Skeletal muscle satellite cell (primary cell): ENCODE results near the gene VWA3A.

Experiments
- H3K27me3 ChIP-seq: 2 replicates; pipeline ENCODE4 v1.7.0; 2013; ENCODE audit warnings: low read length; ENCODE audit not compliant: control insufficient read depth, insufficient read depth
- H3K36me3 ChIP-seq: 2 replicates; pipeline ENCODE4 v1.7.0; 2013; ENCODE audit warnings: mild to moderate bottlenecking, control low read depth, low read length; ENCODE audit not compliant: insufficient read depth
- H3K4me1 ChIP-seq: 2 replicates; pipeline ENCODE4 v1.7.0; 2013; ENCODE audit warnings: low read length; ENCODE audit not compliant: control insufficient read depth, insufficient read depth
- H3K4me2 ChIP-seq: 2 replicates; pipeline ENCODE4 v1.7.0; 2013; ENCODE audit warnings: mild to moderate bottlenecking, low read length
- H3K4me3 ChIP-seq: 2 replicates; pipeline ENCODE4 v1.7.0; 2013; ENCODE audit warnings: low read length
- H3K9ac ChIP-seq: 2 replicates; pipeline ENCODE4 v1.7.0; 2013; ENCODE audit warnings: mild to moderate bottlenecking, low read depth, low read length, moderate library complexity
- H3K9me3 ChIP-seq: replicated peaks from 2 replicates; pipeline ENCODE4 v1.7.0; 2013; ENCODE audit warnings: mild to moderate bottlenecking, control low read depth, low read length

VWA3A gene

GRCh38 chr16:22071331-22071910, 20.9 kb upstream of the VWA3A start:
- H3K9me3 ChIP-seq, result no peaks in the 10 kb centered on the region
- H3K4me3 ChIP-seq, result no peak overlapping the region
- no peak overlapping the region for H3K9ac ChIP-seq
- peaks cover 59% of the 10 kb centered on the region for H3K4me1 ChIP-seq
- peaks cover 13% of the 10 kb centered on the region for H3K36me3 ChIP-seq
- H3K27me3 ChIP-seq, result no peaks in the 10 kb centered on the region
- peak overlapping the region; percentile 68 for H3K4me2 ChIP-seq

- Histone ChIP-seq H3K4me2 (no peak overlapping the region), H3K9ac (no peak overlapping the region), H3K27me3 (no peaks in the 10 kb centered on the region), H3K9me3 (no peaks in the 10 kb centered on the region), H3K4me1 (peaks cover 63% of the 10 kb centered on the region), H3K36me3 (peaks cover 14% of the 10 kb centered on the region), H3K4me3 (no peak overlapping the region)
These were observed 19.0 kb upstream of the VWA3A start for GRCh38 chr16:22073350-22073749.

DNA sequence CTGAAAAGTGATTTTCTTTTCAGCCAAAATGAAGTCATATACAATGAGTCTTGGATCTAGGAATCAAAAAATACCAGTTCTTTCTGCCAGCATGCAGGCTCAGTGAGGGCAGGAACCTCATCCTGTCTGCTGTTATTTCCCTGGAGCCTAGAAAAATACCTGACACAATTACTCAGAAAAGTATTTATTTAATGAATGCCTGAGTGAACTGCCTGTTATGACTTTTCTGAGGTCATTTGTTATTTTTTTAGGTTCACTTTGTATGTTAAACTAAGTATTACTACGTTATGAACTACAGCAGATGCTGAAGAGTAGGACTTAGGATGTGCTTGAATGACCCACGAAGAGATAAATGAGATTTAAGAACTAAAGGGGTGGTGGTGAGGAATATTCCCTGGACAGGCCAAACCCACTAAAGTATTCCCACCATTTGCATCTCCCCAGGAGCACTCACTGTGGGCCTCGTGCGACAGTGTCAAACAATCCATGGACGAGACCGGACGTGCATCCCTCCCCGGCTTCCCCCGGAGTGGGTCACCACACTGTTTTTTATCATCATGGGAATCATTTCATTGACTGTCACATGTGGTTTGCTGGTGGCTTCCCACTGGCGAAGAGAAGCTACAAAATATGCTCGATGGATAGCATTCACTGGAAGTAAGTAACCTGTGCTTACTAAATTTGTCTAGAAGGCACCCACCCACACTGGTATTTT, 17.1 kb upstream of the VWA3A start:
- Histone ChIP-seq H3K4me1 (peaks cover 52% of the 10 kb centered on the region), H3K4me2 (peak overlapping the region; percentile 40), H3K9ac (peak overlapping the region; percentile 18), H3K9me3 (no peaks in the 10 kb centered on the region), H3K4me3 (no peak overlapping the region), H3K27me3 (no peaks in the 10 kb centered on the region), H3K36me3 (peaks cover 19% of the 10 kb centered on the region)

DNA sequence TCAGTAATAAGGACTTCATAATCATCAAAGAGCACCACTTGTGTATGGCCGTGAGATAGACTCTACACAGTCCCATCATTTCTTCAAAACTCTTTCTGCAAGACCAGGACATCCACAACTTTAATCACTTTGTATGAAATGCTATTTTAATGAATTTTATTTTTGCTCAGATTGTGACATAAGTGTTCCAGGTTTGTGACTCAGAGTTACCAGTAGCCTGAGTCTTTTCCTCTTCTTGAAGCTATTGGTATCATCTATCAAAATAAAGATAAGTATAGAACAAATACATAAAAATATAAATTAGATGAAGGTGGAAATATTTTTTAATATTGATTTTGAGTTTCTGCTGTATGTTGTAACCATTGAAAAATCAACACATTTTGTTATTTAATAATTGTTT, 16.6 kb upstream of the VWA3A start:
- Histone ChIP-seq H3K9me3 (no peaks in the 10 kb centered on the region), H3K4me2 (peak overlapping the region; percentile 40), H3K36me3 (peaks cover 19% of the 10 kb centered on the region), H3K4me1 (peaks cover 46% of the 10 kb centered on the region), H3K4me3 (no peak overlapping the region), H3K27me3 (no peaks in the 10 kb centered on the region), H3K9ac (peak overlapping the region; percentile 18)

GRCh38 chr16:22077700-22078313, 14.5 kb upstream of the VWA3A start:
- peaks cover 39% of the 10 kb centered on the region for H3K4me1 ChIP-seq
- no peaks in the 10 kb centered on the region for H3K27me3 ChIP-seq
- H3K4me2 ChIP-seq, result no peak overlapping the region
- peaks cover 26% of the 10 kb centered on the region for H3K36me3 ChIP-seq
- no peak overlapping the region for H3K9ac ChIP-seq
- H3K9me3 ChIP-seq, result no peaks in the 10 kb centered on the region
- H3K4me3 ChIP-seq, result no peak overlapping the region

GRCh38 chr16:22078656-22079055, 13.7 kb upstream of the VWA3A start:
- Histone ChIP-seq H3K9me3 (no peaks in the 10 kb centered on the region), H3K4me1 (peaks cover 37% of the 10 kb centered on the region), H3K4me3 (no peak overlapping the region), H3K9ac (no peak overlapping the region), H3K4me2 (no peak overlapping the region), H3K36me3 (peaks cover 30% of the 10 kb centered on the region), H3K27me3 (no peaks in the 10 kb centered on the region)

DNA sequence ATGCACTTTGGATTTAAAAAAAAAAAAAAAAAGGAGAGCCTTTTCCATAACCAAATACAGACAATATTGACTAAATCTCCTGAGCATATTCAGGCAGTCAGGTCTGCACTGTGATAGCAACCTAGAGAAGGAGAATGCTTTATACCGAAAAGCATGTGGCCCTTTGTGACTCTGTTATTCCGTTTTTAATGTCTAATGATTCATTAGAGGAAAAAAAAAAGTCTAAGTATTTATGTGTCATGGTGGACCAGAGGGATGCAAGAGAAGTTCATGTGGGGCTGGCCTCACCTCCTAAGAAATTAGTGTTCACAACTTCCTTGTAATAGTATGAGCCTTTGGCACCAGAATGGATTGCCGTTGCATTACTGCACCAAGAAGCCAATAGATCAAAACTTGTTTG, 11.3 kb upstream of the VWA3A start:
- no peaks in the 10 kb centered on the region for H3K27me3 ChIP-seq
- no peak overlapping the region for H3K4me3 ChIP-seq
- H3K9me3 ChIP-seq, result no peaks in the 10 kb centered on the region
- no peak overlapping the region for H3K4me2 ChIP-seq
- H3K4me1 ChIP-seq, result peaks cover 15% of the 10 kb centered on the region
- H3K9ac ChIP-seq, result no peak overlapping the region
- peaks cover 26% of the 10 kb centered on the region for H3K36me3 ChIP-seq

DNA sequence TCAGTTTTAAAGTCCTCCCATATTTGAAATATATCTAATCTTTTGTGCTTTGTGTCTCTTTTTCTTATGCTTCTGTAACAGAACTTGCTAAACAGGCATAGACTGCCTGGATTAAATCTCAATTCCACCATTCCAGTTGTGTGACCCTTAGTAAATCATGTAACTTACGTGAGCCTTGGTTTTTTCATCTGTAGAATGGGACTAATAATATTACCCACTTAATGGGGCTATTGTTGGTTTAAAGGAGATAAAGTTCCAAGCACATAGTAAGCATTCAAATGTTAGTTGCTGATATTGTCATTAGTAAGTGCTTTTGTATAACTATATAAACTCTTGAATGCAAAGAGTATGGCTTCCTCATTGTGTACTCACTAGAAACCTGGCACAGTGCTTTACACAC, 5.9 kb upstream of the VWA3A start:
- Histone ChIP-seq H3K4me3 (no peak overlapping the region), H3K9ac (no peak overlapping the region), H3K36me3 (peaks cover 27% of the 10 kb centered on the region), H3K27me3 (no peaks in the 10 kb centered on the region), H3K9me3 (no peaks in the 10 kb centered on the region), H3K4me2 (no peak overlapping the region), H3K4me1 (peaks cover 7% of the 10 kb centered on the region)

- Histone ChIP-seq H3K27me3 (no peaks in the 10 kb centered on the region), H3K9ac (no peak overlapping the region), H3K4me3 (no peak overlapping the region), H3K4me2 (no peak overlapping the region), H3K4me1 (no peaks in the 10 kb centered on the region), H3K36me3 (peaks cover 16% of the 10 kb centered on the region), H3K9me3 (no peaks in the 10 kb centered on the region)
These were observed 3.7 kb upstream of the VWA3A start for GRCh38 chr16:22088642-22089041.

GRCh38 chr16:22089910-22090309, 2.4 kb upstream of the VWA3A start:
- no peaks in the 10 kb centered on the region for H3K4me1 ChIP-seq
- H3K27me3 ChIP-seq, result no peaks in the 10 kb centered on the region
- no peak overlapping the region for H3K9ac ChIP-seq
- H3K4me2 ChIP-seq, result no peak overlapping the region
- H3K4me3 ChIP-seq, result no peak overlapping the region
- peaks cover 16% of the 10 kb centered on the region for H3K36me3 ChIP-seq
- H3K9me3 ChIP-seq, result no peaks in the 10 kb centered on the region

GRCh38 chr16:22091721-22092120, 620 bp upstream of the VWA3A start:
- Histone ChIP-seq H3K4me1 (no peaks in the 10 kb centered on the region), H3K36me3 (peaks cover 4% of the 10 kb centered on the region), H3K4me3 (no peak overlapping the region), H3K9ac (no peak overlapping the region), H3K9me3 (no peaks in the 10 kb centered on the region), H3K27me3 (no peaks in the 10 kb centered on the region), H3K4me2 (no peak overlapping the region)

DNA sequence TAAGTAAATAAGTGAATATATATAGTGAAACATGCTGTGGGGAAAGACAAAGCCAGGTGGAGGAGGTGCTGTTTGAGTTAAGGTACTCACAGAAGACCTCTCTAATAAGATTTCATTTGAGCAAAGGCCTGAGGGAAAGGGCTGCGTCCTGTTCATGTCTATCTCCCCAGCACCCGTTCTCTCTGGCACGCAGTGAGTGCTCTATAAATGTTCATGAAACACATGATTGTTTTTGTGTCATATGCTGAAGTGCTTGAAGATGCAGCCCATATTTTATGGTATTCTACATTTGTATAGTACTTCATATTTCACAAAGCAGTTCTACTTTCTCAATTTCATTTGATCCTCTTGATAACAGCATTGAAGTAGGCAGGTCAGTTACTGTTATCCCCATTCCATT, 990 bp downstream of the VWA3A start:
- Histone ChIP-seq H3K27me3 (no peaks in the 10 kb centered on the region), H3K4me2 (no peak overlapping the region), H3K9ac (no peak overlapping the region), H3K9me3 (no peaks in the 10 kb centered on the region), H3K36me3 (no peaks in the 10 kb centered on the region), H3K4me3 (no peak overlapping the region), H3K4me1 (no peaks in the 10 kb centered on the region)
